ENCODE measurements around the gene GSX1.
A peak's percentile ranks its signal among the peaks of the same experiment; 100 is the strongest.

GRCh38 chr13:27791146-27791900, 960 bp upstream of the GSX1 start:
- TF ChIP-seq TAF1 (IDR thresholded peaks at IDR 0.05; ENCODE audit: borderline replicate concordance, low read depth, low read length), result no peak
- no peak for TF ChIP-seq MXI1 (IDR thresholded peaks at IDR 0.05; ENCODE audit: low read depth, low read length)
- TF ChIP-seq REST (IDR thresholded peaks at IDR 0.05; ENCODE audit: low read depth, low read length), result 0 out of 2 replicates have a peak, but pooled peaks have one; percentile 6
